GM23338 (cell line): ENCODE results near the gene ADAMTS20. TPM values are rescaled to one million over a fixed set of nuclear protein-coding genes. Genes with fewer than 3 reads are reported as not detected.

Experiments
- ATAC-seq: fragments of 200-7000 bp; cut with Tn5 transposase; 3 replicates; pipeline ENCODE4 v1.9.1; 2020
- DNase-seq: peaks from one replicate; pipeline ENCODE4 v3.0.0-alpha.2; 2015; ENCODE audit warnings: low spot score
- H2AFZ ChIP-seq: fragments of 200-600 bp; sonication (generic); 2 replicates; pipeline ENCODE4 v1.8.0; 2016; ENCODE audit warnings: antibody characterized with exemption, mild to moderate bottlenecking, moderate library complexity
- H3F3A ChIP-seq: fragments of 200-600 bp; sonication (generic); replicated peaks from 2 replicates; pipeline ENCODE4 v1.8.0; 2017; ENCODE audit warnings: antibody characterized with exemption, mixed run types, low read depth
- H3K27ac ChIP-seq: fragments of 200-600 bp; sonication (generic); 2 replicates; pipeline ENCODE4 v1.6.1; 2016; ENCODE audit warnings: low read depth
- H3K27me3 ChIP-seq: fragments of 200-600 bp; sonication (generic); 2 replicates; pipeline ENCODE4 v1.8.0; 2016; ENCODE audit warnings: mild to moderate bottlenecking, mixed run types, moderate library complexity; ENCODE audit not compliant: insufficient read depth
- H3K36me3 ChIP-seq: fragments of 200-600 bp; sonication (generic); 2 replicates; pipeline ENCODE4 v1.8.0; 2016; ENCODE audit warnings: mild to moderate bottlenecking; ENCODE audit not compliant: insufficient read depth
- H3K4me1 ChIP-seq: fragments of 200-600 bp; sonication (generic); 2 replicates; pipeline ENCODE4 v1.8.0; 2016; ENCODE audit warnings: mild to moderate bottlenecking, moderate library complexity; ENCODE audit not compliant: insufficient read depth
- H3K4me2 ChIP-seq: fragments of 200-600 bp; sonication (generic); 2 replicates; pipeline ENCODE4 v1.7.1; 2017; ENCODE audit warnings: mixed run types
- H3K4me3 ChIP-seq: fragments of 200-600 bp; sonication (generic); 2 replicates; pipeline ENCODE4 v1.6.1; 2016; ENCODE audit warnings: mixed run types
- H3K79me2 ChIP-seq: fragments of 200-600 bp; sonication (generic); replicated peaks from 2 replicates; pipeline ENCODE4 v1.8.0; 2017; ENCODE audit warnings: mild to moderate bottlenecking; ENCODE audit not compliant: insufficient read depth
- H3K9me2 ChIP-seq: fragments of 200-600 bp; sonication (generic); 2 replicates; pipeline ENCODE4 v1.8.0; 2017; ENCODE audit not compliant: insufficient read depth
- H4K20me1 ChIP-seq: fragments of 200-600 bp; sonication (generic); replicated peaks from 2 replicates; pipeline ENCODE4 v1.8.0; 2017; ENCODE audit warnings: mild to moderate bottlenecking; ENCODE audit not compliant: insufficient read depth
- H3K27ac Mint-ChIP-seq: 2 replicates; pipeline ENCODE4 v1.8.0; 2020; ENCODE audit warnings: inconsistent platforms, mild to moderate bottlenecking, moderate library complexity, mixed read lengths
- H3K27me3 Mint-ChIP-seq: 3 replicates; pipeline ENCODE4 v1.8.0; 2022; ENCODE audit warnings: low read depth, mild to moderate bottlenecking, moderate library complexity, mixed read lengths, inconsistent platforms; ENCODE audit not compliant: insufficient read depth, poor library complexity
- H3K36me3 Mint-ChIP-seq: 3 replicates; pipeline ENCODE4 v1.8.0; 2021; ENCODE audit warnings: low read depth, mild to moderate bottlenecking, inconsistent platforms, moderate library complexity, mixed read lengths
- H3K4me1 Mint-ChIP-seq: 3 replicates; pipeline ENCODE4 v1.8.0; 2020; ENCODE audit warnings: mild to moderate bottlenecking, inconsistent platforms, mixed read lengths
- H3K4me3 Mint-ChIP-seq: 3 replicates; pipeline ENCODE4 v1.8.0; 2021; ENCODE audit warnings: moderate library complexity, mild to moderate bottlenecking, inconsistent platforms, mixed read lengths
- H3K9me3 Mint-ChIP-seq: 3 replicates; pipeline ENCODE4 v1.8.0; 2020; ENCODE audit warnings: moderate library complexity, mild to moderate bottlenecking, inconsistent platforms, mixed read lengths
- CREB1 ChIP-seq: fragments of 250-450 bp; sonication (Bioruptor Pico); IDR thresholded peaks from 2 replicates; pipeline ENCODE4 v1.5.0; 2020; ENCODE audit warnings: low read depth, mild to moderate bottlenecking, moderate library complexity
- ETS1 ChIP-seq: IDR thresholded peaks from 2 replicates; pipeline ENCODE4 v1.6.1; 2016; ENCODE audit warnings: antibody characterized with exemption
- EZH2 ChIP-seq: fragments of 200-600 bp; sonication (generic); IDR thresholded peaks from one replicate; pipeline ENCODE4 v1.8.0; 2017; ENCODE audit warnings: antibody characterized with exemption, mild to moderate bottlenecking, low read depth; ENCODE audit not compliant: unreplicated experiment
- NANOG ChIP-seq: IDR thresholded peaks from 2 replicates; pipeline ENCODE4 v1.6.1; 2016; ENCODE audit warnings: antibody characterized with exemption, borderline replicate concordance
- POLR2AphosphoS5 ChIP-seq: IDR thresholded peaks from 2 replicates; pipeline ENCODE4 v1.6.1; 2016; ENCODE audit warnings: antibody characterized with exemption, low read depth
- REST ChIP-seq: IDR thresholded peaks from one replicate; pipeline ENCODE4 v1.6.1; 2018; ENCODE audit warnings: antibody characterized with exemption; ENCODE audit not compliant: unreplicated experiment
- STAT1 ChIP-seq: IDR thresholded peaks from one replicate; pipeline ENCODE4 v1.6.1; 2016; ENCODE audit warnings: antibody characterized with exemption; ENCODE audit not compliant: unreplicated experiment
- ZNF114 ChIP-seq: fragments of 250-450 bp; sonication (Bioruptor Pico); IDR thresholded peaks from 2 replicates; pipeline ENCODE4 v1.5.0; 2020; ENCODE audit warnings: mild to moderate bottlenecking, moderate library complexity
- ZNF331 ChIP-seq: fragments of 250-450 bp; sonication (Bioruptor Pico); IDR thresholded peaks from 2 replicates; pipeline ENCODE4 v1.5.0; 2020; ENCODE audit warnings: low read depth, mild to moderate bottlenecking, moderate library complexity
- polyA plus RNA-seq: library from polyadenylated mRNA; unstranded; fragments of >200 nt; fragmentation: Nextera tagmentation; extraction: Ambion mirVana; gene quantifications from 2 replicates; pipeline ENCODE4 v1.2.1, GENCODE V29; 2016
- total RNA-seq: library from RNA; depleted of rRNA; stranded (reverse); fragments of >200 nt; shearing (Covaris generic); gene quantifications from 2 replicates; pipeline ENCODE4 v1.2.3, GENCODE V29; 2014
- TF ChIP-seq, protein P1 (sequence below): fragments of 250-450 bp; sonication (Bioruptor Pico); IDR thresholded peaks from 2 replicates; pipeline ENCODE4 v1.5.0; 2020; ENCODE audit warnings: mild to moderate bottlenecking, moderate library complexity

ADAMTS20 gene
- total and polyA plus RNA-seq, 2 experiments from 2014 or later, result 2.0 to 9.3 TPM

GRCh38 chr12:43325786-43326185, 226.2 kb downstream of the ADAMTS20 start:
- Histone ChIP-seq H3F3A (no peaks in the 10 kb centered on the region), H4K20me1 (no peaks in the 10 kb centered on the region), H3K4me3 (no peak overlapping the region), H3K27me3 (no peaks in the 10 kb centered on the region), H3K9me2 (peaks cover 16% of the 10 kb centered on the region), H2AFZ (no peak overlapping the region), H3K4me2 (no peak overlapping the region), H3K36me3 (no peaks in the 10 kb centered on the region), H3K79me2 (no peaks in the 10 kb centered on the region), H3K4me1 (no peaks in the 10 kb centered on the region), H3K27ac (no peak overlapping the region)
- no peak for DNase-seq
- no peak overlapping the region for H3K27ac Mint-ChIP-seq
- TF ChIP-seq CREB1 (CRISPR knock-in tag) (no peak), NANOG (no peak), STAT1 (no peak), ETS1 (no peak), ZNF114 (CRISPR knock-in tag) (no peak), POLR2AphosphoS5 (no peak), REST (no peak), EZH2 (no peak), ZNF331 (no peak)
- TF ChIP-seq, protein P1, sequence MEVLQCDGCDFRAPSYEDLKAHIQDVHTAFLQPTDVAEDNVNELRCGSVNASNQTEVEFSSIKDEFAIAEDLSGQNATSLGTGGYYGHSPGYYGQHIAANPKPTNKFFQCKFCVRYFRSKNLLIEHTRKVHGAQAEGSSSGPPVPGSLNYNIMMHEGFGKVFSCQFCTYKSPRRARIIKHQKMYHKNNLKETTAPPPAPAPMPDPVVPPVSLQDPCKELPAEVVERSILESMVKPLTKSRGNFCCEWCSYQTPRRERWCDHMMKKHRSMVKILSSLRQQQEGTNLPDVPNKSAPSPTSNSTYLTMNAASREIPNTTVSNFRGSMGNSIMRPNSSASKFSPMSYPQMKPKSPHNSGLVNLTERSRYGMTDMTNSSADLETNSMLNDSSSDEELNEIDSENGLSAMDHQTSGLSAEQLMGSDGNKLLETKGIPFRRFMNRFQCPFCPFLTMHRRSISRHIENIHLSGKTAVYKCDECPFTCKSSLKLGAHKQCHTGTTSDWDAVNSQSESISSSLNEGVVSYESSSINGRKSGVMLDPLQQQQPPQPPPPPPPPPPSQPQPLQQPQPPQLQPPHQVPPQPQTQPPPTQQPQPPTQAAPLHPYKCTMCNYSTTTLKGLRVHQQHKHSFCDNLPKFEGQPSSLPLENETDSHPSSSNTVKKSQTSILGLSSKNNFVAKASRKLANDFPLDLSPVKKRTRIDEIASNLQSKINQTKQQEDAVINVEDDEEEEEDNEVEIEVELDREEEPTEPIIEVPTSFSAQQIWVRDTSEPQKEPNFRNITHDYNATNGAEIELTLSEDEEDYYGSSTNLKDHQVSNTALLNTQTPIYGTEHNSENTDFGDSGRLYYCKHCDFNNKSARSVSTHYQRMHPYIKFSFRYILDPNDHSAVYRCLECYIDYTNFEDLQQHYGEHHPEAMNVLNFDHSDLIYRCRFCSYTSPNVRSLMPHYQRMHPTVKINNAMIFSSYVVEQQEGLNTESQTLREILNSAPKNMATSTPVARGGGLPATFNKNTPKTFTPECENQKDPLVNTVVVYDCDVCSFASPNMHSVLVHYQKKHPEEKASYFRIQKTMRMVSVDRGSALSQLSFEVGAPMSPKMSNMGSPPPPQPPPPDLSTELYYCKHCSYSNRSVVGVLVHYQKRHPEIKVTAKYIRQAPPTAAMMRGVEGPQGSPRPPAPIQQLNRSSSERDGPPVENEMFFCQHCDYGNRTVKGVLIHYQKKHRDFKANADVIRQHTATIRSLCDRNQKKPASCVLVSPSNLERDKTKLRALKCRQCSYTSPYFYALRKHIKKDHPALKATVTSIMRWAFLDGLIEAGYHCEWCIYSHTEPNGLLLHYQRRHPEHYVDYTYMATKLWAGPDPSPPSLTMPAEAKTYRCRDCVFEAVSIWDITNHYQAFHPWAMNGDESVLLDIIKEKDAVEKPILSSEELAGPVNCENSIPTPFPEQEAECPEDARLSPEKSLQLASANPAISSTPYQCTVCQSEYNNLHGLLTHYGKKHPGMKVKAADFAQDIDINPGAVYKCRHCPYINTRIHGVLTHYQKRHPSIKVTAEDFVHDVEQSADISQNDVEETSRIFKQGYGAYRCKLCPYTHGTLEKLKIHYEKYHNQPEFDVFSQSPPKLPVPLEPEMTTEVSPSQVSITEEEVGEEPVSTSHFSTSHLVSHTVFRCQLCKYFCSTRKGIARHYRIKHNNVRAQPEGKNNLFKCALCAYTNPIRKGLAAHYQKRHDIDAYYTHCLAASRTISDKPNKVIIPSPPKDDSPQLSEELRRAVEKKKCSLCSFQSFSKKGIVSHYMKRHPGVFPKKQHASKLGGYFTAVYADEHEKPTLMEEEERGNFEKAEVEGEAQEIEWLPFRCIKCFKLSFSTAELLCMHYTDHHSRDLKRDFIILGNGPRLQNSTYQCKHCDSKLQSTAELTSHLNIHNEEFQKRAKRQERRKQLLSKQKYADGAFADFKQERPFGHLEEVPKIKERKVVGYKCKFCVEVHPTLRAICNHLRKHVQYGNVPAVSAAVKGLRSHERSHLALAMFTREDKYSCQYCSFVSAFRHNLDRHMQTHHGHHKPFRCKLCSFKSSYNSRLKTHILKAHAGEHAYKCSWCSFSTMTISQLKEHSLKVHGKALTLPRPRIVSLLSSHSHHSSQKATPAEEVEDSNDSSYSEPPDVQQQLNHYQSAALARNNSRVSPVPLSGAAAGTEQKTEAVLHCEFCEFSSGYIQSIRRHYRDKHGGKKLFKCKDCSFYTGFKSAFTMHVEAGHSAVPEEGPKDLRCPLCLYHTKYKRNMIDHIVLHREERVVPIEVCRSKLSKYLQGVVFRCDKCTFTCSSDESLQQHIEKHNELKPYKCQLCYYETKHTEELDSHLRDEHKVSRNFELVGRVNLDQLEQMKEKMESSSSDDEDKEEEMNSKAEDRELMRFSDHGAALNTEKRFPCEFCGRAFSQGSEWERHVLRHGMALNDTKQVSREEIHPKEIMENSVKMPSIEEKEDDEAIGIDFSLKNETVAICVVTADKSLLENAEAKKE, result no peak
- H3K36me3 Mint-ChIP-seq, result peaks cover 3% of the 10 kb centered on the region
- peaks cover 20% of the 10 kb centered on the region for H3K9me3 Mint-ChIP-seq
- H3K27me3 Mint-ChIP-seq, result peaks cover 1% of the 10 kb centered on the region
- no peaks in the 10 kb centered on the region for H3K4me1 Mint-ChIP-seq
- no peak overlapping the region for H3K4me3 Mint-ChIP-seq
- no peak for ATAC-seq
